ENCODE data around the gene KRTCAP2.
"Not testable (repeated sequence)": the region's sequence is repeated elsewhere in the genome, so short reads cannot be mapped to it uniquely, and the experiment has no call there.

Gene KRTCAP2

GRCh38 chr1:155199792-155200191 is 26.7 kb upstream of the KRTCAP2 start:
- DNase-seq, result peak in 1 of 3 donors; percentile 0

GRCh38 chr1:155198547-155198906 is 25.4 kb upstream of the KRTCAP2 start:
- no peak for DNase-seq

- DNase-seq, result no peak
Observed at GRCh38 chr1:155197901-155198546, 24.9 kb upstream of the KRTCAP2 start.

GRCh38 chr1:155196893-155197638 is 24.0 kb upstream of the KRTCAP2 start:
- DNase-seq, result no peak

- DNase-seq, result peak in 1 of 3 donors; percentile 22
Observed at GRCh38 chr1:155196103-155196892, 23.2 kb upstream of the KRTCAP2 start.

GRCh38 chr1:155195201-155196102 is 22.3 kb upstream of the KRTCAP2 start:
- peak; percentile 35 to 57 (median 47) for DNase-seq

GRCh38 chr1:155193991-155194240 is 20.8 kb upstream of the KRTCAP2 start:
- DNase-seq, result not testable (repeated sequence)

- DNase-seq, result peak; percentile 90 to 93 (median 91)
Observed at GRCh38 chr1:155193275-155193990, 20.3 kb upstream of the KRTCAP2 start.

- peak in 1 of 3 donors; percentile 10 for DNase-seq
Observed at GRCh38 chr1:155192346-155193274, 19.5 kb upstream of the KRTCAP2 start.

GRCh38 chr1:155191904-155192303 is 18.8 kb upstream of the KRTCAP2 start:
- peak in 1 of 3 donors; percentile 17 for DNase-seq

- DNase-seq, result not testable (repeated sequence)
Observed at GRCh38 chr1:155189926-155190325, 16.8 kb upstream of the KRTCAP2 start.

- DNase-seq, result no peak
Observed at GRCh38 chr1:155188268-155188667, 15.2 kb upstream of the KRTCAP2 start.

- DNase-seq, result no peak
Observed at GRCh38 chr1:155187456-155187891, 14.4 kb upstream of the KRTCAP2 start.

- no peak for DNase-seq
Observed at GRCh38 chr1:155186794-155187455, 13.8 kb upstream of the KRTCAP2 start.

- DNase-seq, result no peak
Observed at GRCh38 chr1:155186067-155186793, 13.1 kb upstream of the KRTCAP2 start.

GRCh38 chr1:155185783-155186066 is 12.6 kb upstream of the KRTCAP2 start:
- no peak for DNase-seq

- DNase-seq, result peak; percentile 84 to 92 (median 88)
Observed at GRCh38 chr1:155184835-155185782, 12.0 kb upstream of the KRTCAP2 start.

GRCh38 chr1:155184351-155184811 is 11.3 kb upstream of the KRTCAP2 start:
- peak in 1 of 3 donors; percentile 16 for DNase-seq

All from suppressor macrophage treated with lipopolysaccharide for 1 hour (primary cell).